MM.1S (cell line): ENCODE results near the gene SPATA25.

ENCODE experiments used
- CTCF ChIP-seq: fragments of 300-600 bp; sonication (generic); IDR thresholded peaks from 2 replicates; pipeline ENCODE4 v1.5.1; 2016; ENCODE audit warnings: antibody characterized with exemption, low read length, mixed read lengths
- EZH2 ChIP-seq: fragments of 300-600 bp; sonication (generic); optimal IDR thresholded peaks from 2 replicates; pipeline ENCODE3; 2017; ENCODE audit warnings: low read depth, mild to moderate bottlenecking, antibody characterized with exemption, low read length, mixed read lengths
- EZH2phosphoT487 ChIP-seq: fragments of 300-600 bp; sonication (generic); IDR thresholded peaks from 2 replicates; pipeline ENCODE4 v1.6.1; 2018; ENCODE audit warnings: antibody characterized with exemption, low read length

- TF ChIP-seq CTCF (no peak), EZH2 (no peak), EZH2phosphoT487 (no peak)
These were observed 32.3 kb upstream of the SPATA25 start for GRCh38 chr20:45919542-45920399.
